SK-N-SH treated with all-trans-retinoic acid at 6 μM for 48 hours (cell line): Measurements from ENCODE around the gene CCDC190.

Experiments used
- ATAC-seq: fragments of 200-7000 bp; cut with Tn5 transposase; 3 replicates; pipeline ENCODE4 v1.9.1; 2020; ENCODE audit warnings: mild to moderate bottlenecking, moderate library complexity
- ARNTL ChIP-seq: fragments of 450-650 bp; formaldehyde crosslinking; IDR thresholded peaks from 2 replicates; pipeline ENCODE4 v1.5.0; 2020; ENCODE audit warnings: low read depth, mild to moderate bottlenecking, moderate library complexity, borderline replicate concordance
- BACH2 ChIP-seq: fragments of 250-450 bp; sonication (Bioruptor Pico); IDR thresholded peaks from 2 replicates; pipeline ENCODE4 v1.9.0; 2021; ENCODE audit warnings: mild to moderate bottlenecking, borderline replicate concordance
- CREB5 ChIP-seq: fragments of 250-450 bp; sonication (Bioruptor Pico); IDR thresholded peaks from 2 replicates; pipeline ENCODE4 v1.5.1; 2020; ENCODE audit warnings: low read depth, mild to moderate bottlenecking, moderate library complexity
- CSDC2 ChIP-seq: fragments of 250-450 bp; sonication (Bioruptor Pico); IDR thresholded peaks from 2 replicates; pipeline ENCODE4 v1.5.0; 2020; ENCODE audit warnings: mild to moderate bottlenecking, moderate library complexity
- ESRRG ChIP-seq: fragments of 250-450 bp; sonication (Bioruptor Pico); IDR thresholded peaks from 2 replicates; pipeline ENCODE4 v1.6.1; 2021; ENCODE audit warnings: mild to moderate bottlenecking
- ISL1 ChIP-seq: fragments of 250-450 bp; sonication (Bioruptor Pico); IDR thresholded peaks from 2 replicates; pipeline ENCODE4 v2.1.2; 2022; ENCODE audit warnings: mild to moderate bottlenecking, moderate library complexity
- OSR1 ChIP-seq: fragments of 250-450 bp; sonication (Bioruptor Pico); IDR thresholded peaks from 2 replicates; pipeline ENCODE4 v1.8.0; 2022; ENCODE audit warnings: moderate library complexity, mild to moderate bottlenecking, inconsistent platforms
- PATZ1 ChIP-seq: fragments of 250-450 bp; sonication (Bioruptor Pico); IDR thresholded peaks from 2 replicates; pipeline ENCODE4 v1.8.0; 2020; ENCODE audit warnings: mild to moderate bottlenecking, moderate library complexity, borderline replicate concordance
- PPARA ChIP-seq: fragments of 250-450 bp; sonication (Bioruptor Pico); IDR thresholded peaks from 2 replicates; pipeline ENCODE4 v1.5.0; 2020; ENCODE audit warnings: mild to moderate bottlenecking, borderline replicate concordance
- RARB ChIP-seq: fragments of 250-450 bp; sonication (Bioruptor Pico); IDR thresholded peaks from 2 replicates; pipeline ENCODE4 v1.8.0; 2021; ENCODE audit warnings: mild to moderate bottlenecking, moderate library complexity
- TCF4 ChIP-seq: fragments of 250-450 bp; sonication (Bioruptor Pico); IDR thresholded peaks from 2 replicates; pipeline ENCODE4 v1.8.0; 2021; ENCODE audit warnings: mild to moderate bottlenecking, moderate library complexity, borderline replicate concordance
- TOX ChIP-seq: fragments of 250-450 bp; sonication (Bioruptor Pico); IDR thresholded peaks from 2 replicates; pipeline ENCODE4 v1.8.0; 2021; ENCODE audit warnings: mild to moderate bottlenecking, moderate library complexity, borderline replicate concordance
- TSHZ2 ChIP-seq: fragments of 250-450 bp; sonication (Bioruptor Pico); IDR thresholded peaks from 2 replicates; pipeline ENCODE4 v1.5.0; 2020; ENCODE audit warnings: mild to moderate bottlenecking, moderate library complexity
- ZC3H10 ChIP-seq: fragments of 250-450 bp; sonication (Bioruptor Pico); IDR thresholded peaks from 2 replicates; pipeline ENCODE4 v1.5.1; 2021; ENCODE audit warnings: mild to moderate bottlenecking, moderate library complexity
- ZFP3 ChIP-seq: fragments of 250-450 bp; sonication (Bioruptor Pico); IDR thresholded peaks from 2 replicates; pipeline ENCODE4 v1.5.0; 2020; ENCODE audit warnings: mild to moderate bottlenecking, moderate library complexity
- ZFP30 ChIP-seq: fragments of 450-650 bp; formaldehyde crosslinking; IDR thresholded peaks from 2 replicates; pipeline ENCODE4 v1.5.0; 2022; ENCODE audit warnings: mild to moderate bottlenecking, moderate library complexity
- ZNF565 ChIP-seq: fragments of 450-650 bp; formaldehyde crosslinking; conservative IDR thresholded peaks from 2 replicates; pipeline ENCODE4 v1.5.0; 2020; ENCODE audit warnings: low read depth, mild to moderate bottlenecking, moderate library complexity
- ZNF70 ChIP-seq: fragments of 450-650 bp; formaldehyde crosslinking; IDR thresholded peaks from 2 replicates; pipeline ENCODE4 v1.5.0; 2020; ENCODE audit warnings: mild to moderate bottlenecking, moderate library complexity
- TF ChIP-seq, protein P1 (sequence below): fragments of 250-450 bp; sonication (Bioruptor Pico); IDR thresholded peaks from 2 replicates; pipeline ENCODE4 v1.8.0; 2021; ENCODE audit warnings: low read depth, mild to moderate bottlenecking, moderate library complexity, borderline replicate concordance

The CCDC190 gene

DNA sequence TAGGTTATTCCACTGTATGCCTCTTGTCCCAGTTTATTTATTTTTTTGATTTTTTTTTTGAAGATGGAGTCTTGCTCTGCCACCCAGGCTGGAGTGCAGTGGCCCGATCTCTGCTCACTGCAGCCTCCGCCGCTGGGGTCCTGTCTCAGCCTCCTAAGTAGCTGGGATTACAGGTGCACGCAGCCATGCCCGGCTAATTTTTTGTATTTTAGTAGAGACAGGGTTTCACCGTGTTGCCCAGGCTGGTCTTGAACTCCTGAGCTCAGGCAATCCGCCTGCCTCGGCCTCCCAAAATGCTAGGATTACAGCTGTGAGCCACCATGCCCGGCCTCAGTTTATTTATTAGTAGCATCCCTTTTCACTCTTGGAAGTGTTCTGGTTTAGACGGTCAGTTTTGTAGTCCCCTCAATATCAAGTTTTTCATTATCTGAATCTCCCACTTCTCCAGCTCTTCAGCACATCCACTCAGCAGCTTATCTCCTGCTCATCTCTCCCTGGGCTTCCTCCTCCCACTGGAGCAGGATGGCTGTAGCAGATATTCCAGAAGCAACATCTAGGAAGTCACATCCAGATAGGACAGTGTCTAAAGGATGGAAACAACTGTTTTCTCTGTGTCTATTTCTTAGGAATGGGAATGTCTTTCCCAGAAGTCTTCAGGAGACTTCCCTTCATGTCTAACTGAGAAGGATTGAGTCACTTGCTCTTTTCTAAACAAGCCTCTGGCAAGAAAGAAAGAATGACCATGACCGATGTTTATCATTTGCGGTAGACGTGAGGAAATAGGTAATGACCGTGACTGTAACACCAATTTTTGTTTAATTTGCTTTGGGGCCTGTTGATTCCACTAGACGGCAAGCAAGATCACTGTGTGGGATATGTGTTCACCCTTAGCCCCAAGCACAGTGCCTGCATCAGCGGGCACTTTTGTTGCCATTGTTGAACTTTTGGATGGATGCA lies 14.4 kb downstream of the CCDC190 start (continued):
- TF ChIP-seq CREB5: no peak
- TF ChIP-seq ARNTL: no peak
- TF ChIP-seq, protein P1, sequence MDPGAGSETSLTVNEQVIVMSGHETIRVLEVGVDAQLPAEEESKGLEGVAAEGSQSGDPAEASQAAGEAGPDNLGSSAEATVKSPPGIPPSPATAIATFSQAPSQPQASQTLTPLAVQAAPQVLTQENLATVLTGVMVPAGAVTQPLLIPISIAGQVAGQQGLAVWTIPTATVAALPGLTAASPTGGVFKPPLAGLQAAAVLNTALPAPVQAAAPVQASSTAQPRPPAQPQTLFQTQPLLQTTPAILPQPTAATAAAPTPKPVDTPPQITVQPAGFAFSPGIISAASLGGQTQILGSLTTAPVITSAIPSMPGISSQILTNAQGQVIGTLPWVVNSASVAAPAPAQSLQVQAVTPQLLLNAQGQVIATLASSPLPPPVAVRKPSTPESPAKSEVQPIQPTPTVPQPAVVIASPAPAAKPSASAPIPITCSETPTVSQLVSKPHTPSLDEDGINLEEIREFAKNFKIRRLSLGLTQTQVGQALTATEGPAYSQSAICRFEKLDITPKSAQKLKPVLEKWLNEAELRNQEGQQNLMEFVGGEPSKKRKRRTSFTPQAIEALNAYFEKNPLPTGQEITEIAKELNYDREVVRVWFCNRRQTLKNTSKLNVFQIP (CRISPR knock-in tag): no peak
- TF ChIP-seq, all 23 proteins: peak for 0

DNA sequence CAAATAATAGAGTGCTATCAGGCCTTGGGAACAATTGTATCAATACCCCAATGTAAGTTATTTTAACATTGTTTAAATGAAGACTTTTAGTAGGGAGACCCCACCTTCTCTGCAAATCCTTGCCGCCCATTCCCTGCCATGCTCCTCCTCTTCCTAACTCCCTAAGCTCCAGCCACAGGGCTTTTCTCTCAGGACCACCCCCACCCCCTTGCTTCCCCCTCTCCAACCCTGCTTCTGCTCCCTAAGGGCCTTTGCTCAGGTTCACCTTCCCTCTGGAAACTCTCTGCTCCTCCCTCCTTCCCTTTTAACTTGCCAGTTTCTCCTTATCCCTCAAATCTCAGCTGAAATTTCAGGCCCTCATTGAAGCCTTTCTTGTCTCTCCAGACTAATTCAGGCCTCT lies 16.8 kb downstream of the CCDC190 start:
- no peak for TF ChIP-seq ZFP30 (CRISPR knock-in tag)
- TF ChIP-seq BACH2: no peak
- TF ChIP-seq RARB (CRISPR knock-in tag): no peak
- no peak for TF ChIP-seq TCF4 (CRISPR knock-in tag)
- TF ChIP-seq ZC3H10 (CRISPR knock-in tag): no peak
- TF ChIP-seq ZNF565 (CRISPR knock-in tag): no peak
- no peak for TF ChIP-seq ZFP3
- no peak for TF ChIP-seq ISL1 (CRISPR knock-in tag)
- no peak for TF ChIP-seq PPARA (CRISPR knock-in tag)
- no peak for TF ChIP-seq TOX
- no peak for ATAC-seq

GRCh38 chr1:162840250-162840839 lies 20.6 kb downstream of the CCDC190 start:
- TF ChIP-seq CSDC2 (CRISPR knock-in tag) (no peak), TOX (no peak), BACH2 (no peak), TSHZ2 (no peak), TCF4 (CRISPR knock-in tag) (no peak), ARNTL (no peak), ESRRG (CRISPR knock-in tag) (no peak), ISL1 (CRISPR knock-in tag) (no peak), RARB (CRISPR knock-in tag) (no peak), OSR1 (CRISPR knock-in tag) (no peak), ZNF70 (CRISPR knock-in tag) (no peak), PATZ1 (CRISPR knock-in tag) (no peak)
- TF ChIP-seq, protein P1 (CRISPR knock-in tag): no peak
- ATAC-seq: peak; percentile 71
